Measurements from ENCODE around the gene TRPV5. TPM values are rescaled to one million over a fixed set of nuclear protein-coding genes. Genes with fewer than 3 reads are reported as not detected.

The TRPV5 gene
- total RNA-seq, 3 donors from 2014 or later (not counting 1 experiment from before 2014, with no cell fraction given), result not detected

DNA sequence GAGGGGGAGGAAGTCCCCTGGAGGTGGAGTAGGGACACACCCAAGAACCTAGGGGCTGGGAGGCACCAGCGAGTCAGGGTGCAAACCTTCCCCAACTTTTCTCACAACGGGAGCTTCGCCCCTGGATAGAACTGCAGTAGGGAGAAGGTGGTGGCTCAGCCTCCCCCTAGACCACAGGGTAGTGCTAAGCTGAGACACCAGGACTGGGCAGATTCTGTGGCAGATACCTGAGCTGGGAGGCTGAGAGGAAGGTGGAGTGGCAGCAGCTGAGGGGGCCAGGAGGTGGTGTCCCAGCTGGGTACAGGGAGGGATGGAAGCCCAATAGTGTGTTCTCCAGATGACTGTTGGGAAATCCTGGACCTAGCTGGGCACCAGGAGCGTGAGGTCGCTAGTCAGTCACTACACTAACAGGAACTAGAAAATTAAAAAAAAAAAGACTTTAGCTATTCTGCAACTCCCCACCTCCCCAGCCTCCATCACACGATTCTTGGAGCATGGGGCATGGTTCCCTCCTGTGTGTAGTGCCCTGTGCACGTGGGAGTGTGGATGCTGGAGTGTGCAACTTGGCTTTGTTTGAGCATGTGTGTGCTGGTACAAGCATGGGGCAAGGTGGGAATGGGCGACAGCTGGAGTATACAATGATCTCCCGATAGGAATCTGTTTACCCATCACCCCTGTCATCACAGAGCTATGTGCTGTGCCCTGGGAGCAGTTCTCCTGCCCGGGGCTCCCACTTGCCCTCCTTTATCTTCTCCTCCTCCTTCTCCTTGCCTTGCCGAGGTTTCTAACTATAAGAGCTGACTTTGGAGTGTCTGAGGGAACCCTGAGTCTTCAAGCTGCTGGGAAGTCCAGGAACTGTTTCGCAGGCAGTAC, 39.2 kb downstream of the TRPV5 start:
- no peaks in the 10 kb centered on the region for H3K4me1 Mint-ChIP-seq
- no peak for TF ChIP-seq CTCF (IDR thresholded peaks at IDR 0.05)
- Histone ChIP-seq H3K4me3 (ENCODE audit: low read length) (no peak overlapping the region), H3K27ac (ENCODE audit: low read length) (no peak overlapping the region), H3K9me3 (ENCODE audit: control insufficient read depth, insufficient read depth, low read length) (no peaks in the 10 kb centered on the region), H3K36me3 (ENCODE audit: control insufficient read depth, insufficient read depth, low read length) (no peaks in the 10 kb centered on the region), H3K27me3 (ENCODE audit: control insufficient read depth, insufficient read depth, low read length) (no peaks in the 10 kb centered on the region), H3K4me1 (ENCODE audit: control insufficient read depth, insufficient read depth, low read length) (no peaks in the 10 kb centered on the region)
- DNase-seq (no peak), ATAC-seq (no peak)
- H3K27me3 Mint-ChIP-seq (ENCODE audit: low read depth in 2 of 2), result peaks cover 0 to 18% of the 10 kb centered on the region in 2 donors
- no peak overlapping the region for H3K27ac Mint-ChIP-seq
- intact Hi-C loops (cut with micrococcal nuclease), result no loop called here
- WGBS (ENCODE audit: insufficient coverage), result 84% methylated on average over 10 of the region's 12 CpGs
- no peak overlapping the region for H3K4me3 Mint-ChIP-seq
- H3K36me3 Mint-ChIP-seq, result no peaks in the 10 kb centered on the region
- no peaks in the 10 kb centered on the region for H3K9me3 Mint-ChIP-seq

GRCh38 chr7:142892951-142893350, 40.6 kb downstream of the TRPV5 start:
- H3K36me3 ChIP-seq (ENCODE audit: control insufficient read depth, insufficient read depth, low read length), result no peaks in the 10 kb centered on the region
- TF ChIP-seq CTCF (IDR thresholded peaks at IDR 0.05), result no peak
- H3K9me3 ChIP-seq (ENCODE audit: control insufficient read depth, insufficient read depth, low read length), result no peaks in the 10 kb centered on the region
- DNase-seq (no peak), ATAC-seq (no peak)
- no peaks in the 10 kb centered on the region for H3K4me1 Mint-ChIP-seq
- peaks cover 0 to 15% of the 10 kb centered on the region in 2 donors for H3K27me3 Mint-ChIP-seq (ENCODE audit: low read depth in 2 of 2)
- no peak overlapping the region for H3K27ac Mint-ChIP-seq
- H3K9me3 Mint-ChIP-seq, result no peaks in the 10 kb centered on the region
- no peaks in the 10 kb centered on the region for H3K36me3 Mint-ChIP-seq
- 88% methylated on average over 5 of the region's 5 CpGs for WGBS (ENCODE audit: insufficient coverage)
- no peaks in the 10 kb centered on the region for H3K4me1 ChIP-seq (ENCODE audit: control insufficient read depth, insufficient read depth, low read length)
- no peak overlapping the region for H3K27ac ChIP-seq (ENCODE audit: low read length)
- H3K4me3 Mint-ChIP-seq, result no peak overlapping the region
- H3K27me3 ChIP-seq (ENCODE audit: control insufficient read depth, insufficient read depth, low read length), result no peaks in the 10 kb centered on the region
- H3K4me3 ChIP-seq (ENCODE audit: low read length), result no peak overlapping the region
- intact Hi-C loops (cut with micrococcal nuclease), result no loop called here

- peaks cover 0 to 8% of the 10 kb centered on the region in 2 donors for H3K27me3 Mint-ChIP-seq (ENCODE audit: low read depth in 2 of 2)
- H3K4me3 Mint-ChIP-seq, result no peak overlapping the region
- Histone ChIP-seq H3K36me3 (ENCODE audit: control insufficient read depth, insufficient read depth, low read length) (no peaks in the 10 kb centered on the region), H3K27ac (ENCODE audit: low read length) (no peak overlapping the region), H3K9me3 (ENCODE audit: control insufficient read depth, insufficient read depth, low read length) (no peaks in the 10 kb centered on the region), H3K4me3 (ENCODE audit: low read length) (no peak overlapping the region), H3K4me1 (ENCODE audit: control insufficient read depth, insufficient read depth, low read length) (no peaks in the 10 kb centered on the region), H3K27me3 (ENCODE audit: control insufficient read depth, insufficient read depth, low read length) (no peaks in the 10 kb centered on the region)
- TF ChIP-seq CTCF (IDR thresholded peaks at IDR 0.05), result no peak
- DNase-seq (no peak), ATAC-seq (no peak)
- H3K36me3 Mint-ChIP-seq, result no peaks in the 10 kb centered on the region
- H3K9me3 Mint-ChIP-seq, result no peaks in the 10 kb centered on the region
- WGBS (ENCODE audit: insufficient coverage), result 93% methylated on average over 10 of the region's 10 CpGs
- H3K4me1 Mint-ChIP-seq, result no peaks in the 10 kb centered on the region
- no peak overlapping the region for H3K27ac Mint-ChIP-seq
- intact Hi-C loops (cut with micrococcal nuclease), result no loop called here
Observed at GRCh38 chr7:142891490-142892082, 42.0 kb downstream of the TRPV5 start.

Measured in natural killer cell (primary cell).